Upper lobe of right lung (tissue), 1 donor: ENCODE measurements around the gene PRAC1. TPM values are rescaled to one million over a fixed set of nuclear protein-coding genes. Genes with fewer than 3 reads are reported as not detected.
A peak's percentile ranks its signal among the peaks of the same experiment; 100 is the strongest.

Source experiments
- ATAC-seq: fragments of 200-7000 bp; cut with Tn5 transposase; one replicate; pipeline ENCODE4 v1.9.1; 2020; ENCODE audit warnings: mild to moderate bottlenecking, moderate library complexity
- DNase-seq: peaks from one replicate; pipeline ENCODE4 v3.0.0-alpha.2; 2020
- H3K27ac ChIP-seq: fragments of 200-600 bp; one replicate; pipeline ENCODE4 v1.8.0; 2022
- H3K27me3 ChIP-seq: fragments of 200-600 bp; one replicate; pipeline ENCODE4 v1.8.0; 2022; ENCODE audit warnings: mild to moderate bottlenecking
- H3K36me3 ChIP-seq: fragments of 200-600 bp; one replicate; pipeline ENCODE4 v1.8.0; 2022
- H3K4me1 ChIP-seq: fragments of 200-600 bp; one replicate; pipeline ENCODE4 v1.8.0; 2022
- H3K4me3 ChIP-seq: fragments of 200-600 bp; one replicate; pipeline ENCODE4 v1.8.0; 2022; ENCODE audit warnings: mild to moderate bottlenecking
- H3K9me3 ChIP-seq: fragments of 200-600 bp; one replicate; pipeline ENCODE4 v1.8.0; 2022
- CTCF ChIP-seq: fragments of 200-600 bp; IDR thresholded peaks from one replicate; pipeline ENCODE4 v1.8.0; 2022; ENCODE audit warnings: antibody characterized with exemption
- intact Hi-C: fragments of 100-400 bp; cut with DNase I; formaldehyde crosslinking; loops from one replicate; pipeline ENCODE4 v1.11.0; 2022
- long read RNA-seq: library from polyadenylated mRNA; unstranded; transcript quantifications from one replicate; pipeline ENCODE4 v2.0.0, GENCODE V29; 2021
- total RNA-seq: library from RNA; stranded (reverse); fragmentation: NEBNext Ultra II Directional; extraction: Animal tissue kit (Norgen Biotek cat#: 25700); gene quantifications from one replicate; pipeline ENCODE4 v1.2.1, GENCODE V29; 2021
- donor health status: DM: no; HTN: yes; CAD: no; lungs with severe emphysema.

PRAC1 gene
- total RNA-seq = not detected
- long read RNA-seq = 0 reads

GRCh38 chr17:48722201-48722907 lies at the start of gene PRAC1:
PRAC1 (minus strand) TSS chr17:48722518; CDS start chr17:48722392, 126 bp downstream.
- H3K36me3 ChIP-seq = no peaks in the 10 kb centered on the region
- peak within 1 kb of the TSS; percentile 9 for H3K4me3 ChIP-seq
- H3K27ac ChIP-seq = no peak within 1 kb of the TSS
- H3K9me3 ChIP-seq = no peaks in the 10 kb centered on the region
- peaks cover 13% of the 10 kb centered on the region for H3K4me1 ChIP-seq
- H3K27me3 ChIP-seq = peaks cover 100% of the 10 kb centered on the region
- DNase-seq (no peak), ATAC-seq (no peak)
- no peak for TF ChIP-seq CTCF
- intact Hi-C loops = no loop called here

- H3K36me3 ChIP-seq = no peaks in the 10 kb centered on the region
- H3K27me3 ChIP-seq = peaks cover 37% of the 10 kb centered on the region
- DNase-seq (peak; percentile 0), ATAC-seq (no peak)
- H3K4me3 ChIP-seq = no peak overlapping the region
- no peaks in the 10 kb centered on the region for H3K4me1 ChIP-seq
- no peaks in the 10 kb centered on the region for H3K9me3 ChIP-seq
- no peak for TF ChIP-seq CTCF
- intact Hi-C loops = no loop called here
- H3K27ac ChIP-seq = no peak overlapping the region
Measured at GRCh38 chr17:48770954-48771353, 48.6 kb upstream of the PRAC1 start.

DNA sequence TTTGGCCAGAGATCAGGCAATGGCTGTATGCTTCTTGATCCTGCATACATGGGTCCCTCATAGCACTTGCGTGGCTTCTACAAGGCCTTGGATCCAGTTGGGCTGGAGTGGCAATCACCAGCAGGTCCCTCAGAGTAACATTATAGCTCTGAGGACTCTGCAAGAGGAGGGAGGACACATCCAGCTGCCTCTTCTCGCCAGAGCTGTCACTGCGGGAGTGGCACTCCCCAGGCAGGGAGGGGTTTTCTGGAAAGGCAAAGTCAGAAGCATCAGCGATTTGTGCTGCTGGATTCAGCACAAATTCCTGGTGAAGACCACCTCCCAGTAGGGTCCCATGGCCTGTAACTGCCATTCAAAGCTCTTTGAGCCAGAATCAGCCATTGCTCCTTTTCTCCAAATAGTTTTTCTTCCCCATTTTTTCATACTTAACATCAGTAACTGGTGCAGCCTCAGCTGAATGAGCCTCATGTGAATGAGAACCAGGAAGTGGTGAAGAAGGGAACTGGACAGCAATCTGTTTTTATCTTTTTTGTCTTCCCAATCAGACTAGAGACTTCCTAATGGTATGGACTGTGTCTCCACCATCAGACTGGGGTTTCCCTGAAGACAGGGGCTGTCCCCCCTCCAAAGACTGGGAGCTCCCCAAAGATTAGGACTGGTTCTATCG lies 46.8 kb upstream of the PRAC1 start:
- peak; percentile 29 for DNase-seq
- ATAC-seq = peak; percentile 38
- no peak for TF ChIP-seq CTCF
- Histone ChIP-seq H3K4me3 (no peak overlapping the region), H3K27me3 (peaks cover 34% of the 10 kb centered on the region), H3K27ac (no peak overlapping the region), H3K36me3 (no peaks in the 10 kb centered on the region), H3K4me1 (no peaks in the 10 kb centered on the region), H3K9me3 (no peaks in the 10 kb centered on the region)
- intact Hi-C loops = no loop called here

DNA sequence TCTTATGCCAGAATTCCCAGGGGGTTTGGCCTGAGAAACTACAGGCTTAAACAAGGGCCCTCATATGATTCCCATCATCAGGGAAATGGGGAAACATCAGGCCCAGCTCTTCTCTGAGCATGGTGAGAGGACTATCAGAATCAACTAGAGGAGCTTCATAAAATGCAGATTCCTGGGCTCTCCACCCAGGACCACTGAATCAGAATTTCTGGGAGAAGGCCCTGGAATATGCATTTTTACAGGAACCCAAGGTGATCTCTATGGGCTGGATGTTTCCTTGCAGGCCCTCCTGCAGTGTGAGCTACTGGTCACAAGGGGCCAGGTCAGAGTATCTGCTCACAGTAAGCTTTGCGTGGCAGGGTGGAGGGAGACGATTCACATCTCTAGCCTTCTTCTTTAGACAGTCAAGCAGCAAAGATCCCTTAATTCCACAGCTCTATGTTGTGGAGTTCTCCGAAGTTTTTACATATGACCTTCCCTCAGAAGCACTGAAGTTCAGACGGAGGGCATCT lies 45.0 kb upstream of the PRAC1 start:
- H3K4me3 ChIP-seq = no peak overlapping the region
- H3K9me3 ChIP-seq = no peaks in the 10 kb centered on the region
- DNase-seq (peak; percentile 10), ATAC-seq (no peak)
- no peak for TF ChIP-seq CTCF
- peaks cover 44% of the 10 kb centered on the region for H3K27me3 ChIP-seq
- intact Hi-C loops = no loop called here
- H3K4me1 ChIP-seq = no peaks in the 10 kb centered on the region
- no peaks in the 10 kb centered on the region for H3K36me3 ChIP-seq
- no peak overlapping the region for H3K27ac ChIP-seq

- ATAC-seq = no peak
- TF ChIP-seq CTCF = no peak
- no peak for DNase-seq
- Histone ChIP-seq H3K9me3 (no peaks in the 10 kb centered on the region), H3K4me3 (no peak overlapping the region), H3K27me3 (peaks cover 75% of the 10 kb centered on the region), H3K36me3 (no peaks in the 10 kb centered on the region), H3K27ac (no peak overlapping the region), H3K4me1 (no peaks in the 10 kb centered on the region)
- intact Hi-C loops = no loop called here
Measured at GRCh38 chr17:48761114-48761513, 38.8 kb upstream of the PRAC1 start.
